Prostate gland (tissue), 2 donors: ENCODE data around the gene SPINK2.

Source experiments
- CTCF ChIP-seq, 4 experiments: fragments of 200-600 bp in 2 of 4; fragments of 450-650 bp in 2 of 4; sonication (generic) in 2 of 4; IDR thresholded peaks; 1 replicate in 3 of 4; 2 replicates in 1 of 4; pipeline ENCODE4 v1.5.1; 2016 to 2019; ENCODE audit warnings: antibody characterized with exemption in 4 of 4, mild to moderate bottlenecking in 2 of 4, moderate library complexity in 2 of 4
- POLR2A ChIP-seq: fragments of 450-650 bp; IDR thresholded peaks from one replicate; pipeline ENCODE4 v1.6.1; 2016; ENCODE audit warnings: antibody characterized with exemption, mild to moderate bottlenecking
- POLR2AphosphoS5 ChIP-seq: sonication (generic); formaldehyde crosslinking; IDR thresholded peaks from one replicate; pipeline ENCODE4 v1.6.1; 2017; ENCODE audit warnings: antibody characterized with exemption

- TF ChIP-seq CTCF (IDR thresholded peaks at IDR 0.05) (no peak), POLR2A (no peak), POLR2AphosphoS5 (no peak)
These were observed 7.5 kb upstream of the SPINK2 start for GRCh38 chr4:56828784-56829535.
